DOHH2 (cell line): Measurements from ENCODE around the gene CCNI2.

Source experiments
- H3F3A ChIP-seq: fragments of 200-600 bp; sonication (generic), shearing (Covaris generic); 2 replicates; pipeline ENCODE4 v1.6.0; 2016; ENCODE audit warnings: antibody characterized with exemption, mild to moderate bottlenecking; ENCODE audit not compliant: control insufficient read depth, insufficient read depth
- H3K27ac ChIP-seq: fragments of 200-600 bp; sonication (generic); 2 replicates; pipeline ENCODE4 v1.5.1; 2014; ENCODE audit warnings: low read depth, mild to moderate bottlenecking, low read length, moderate library complexity
- H3K27me3 ChIP-seq: fragments of 200-600 bp; sonication (generic); 2 replicates; pipeline ENCODE4 v1.6.1; 2014; ENCODE audit warnings: mild to moderate bottlenecking, low read length, mixed read lengths; ENCODE audit not compliant: control insufficient read depth
- H3K36me3 ChIP-seq: fragments of 200-600 bp; sonication (generic); 2 replicates; pipeline ENCODE4 v1.6.1; 2014; ENCODE audit warnings: mild to moderate bottlenecking, low read length, moderate library complexity, mixed read lengths; ENCODE audit not compliant: control insufficient read depth
- H3K4me1 ChIP-seq: fragments of 200-600 bp; sonication (generic); 2 replicates; pipeline ENCODE4 v1.6.1; 2014; ENCODE audit warnings: mild to moderate bottlenecking, low read length, mixed read lengths; ENCODE audit not compliant: control insufficient read depth
- H3K4me2 ChIP-seq: fragments of 200-600 bp; sonication (generic); 2 replicates; pipeline ENCODE4 v1.6.0; 2014; ENCODE audit warnings: mild to moderate bottlenecking, low read length, moderate library complexity
- H3K4me3 ChIP-seq: fragments of 200-600 bp; sonication (generic); 2 replicates; pipeline ENCODE4 v1.5.1; 2014; ENCODE audit warnings: mild to moderate bottlenecking, low read length, mixed read lengths
- H3K79me2 ChIP-seq: fragments of 200-600 bp; sonication (generic); 2 replicates; pipeline ENCODE4 v1.6.1; 2014; ENCODE audit warnings: mild to moderate bottlenecking, low read length, mixed read lengths; ENCODE audit not compliant: control insufficient read depth
- H3K9me2 ChIP-seq: fragments of 200-600 bp; sonication (generic); replicated peaks from 2 replicates; pipeline ENCODE4 v1.6.1; 2014; ENCODE audit warnings: mild to moderate bottlenecking, low read length, mixed read lengths; ENCODE audit not compliant: control insufficient read depth
- H3K9me3 ChIP-seq: fragments of 200-600 bp; sonication (generic); 2 replicates; pipeline ENCODE4 v1.6.1; 2014; ENCODE audit warnings: antibody characterized with exemption, low read length, mixed read lengths; ENCODE audit not compliant: control insufficient read depth, insufficient read depth
- H4K20me1 ChIP-seq: fragments of 200-600 bp; sonication (generic); 2 replicates; pipeline ENCODE4 v1.6.0; 2014; ENCODE audit warnings: low read depth, mild to moderate bottlenecking, antibody characterized with exemption, low read length, moderate library complexity; ENCODE audit not compliant: control insufficient read depth, insufficient read depth
- EZH2phosphoT487 ChIP-seq: fragments of 200-600 bp; sonication (generic); IDR thresholded peaks from 2 replicates; pipeline ENCODE4 v1.6.1; 2017; ENCODE audit warnings: borderline replicate concordance, mild to moderate bottlenecking, antibody characterized with exemption, low read length, moderate library complexity, mixed read lengths
- TF ChIP-seq, protein P1 (sequence below): fragments of 200-600 bp; sonication (generic); IDR thresholded peaks from one replicate; pipeline ENCODE4 v1.5.1; 2014; ENCODE audit warnings: antibody characterized with exemption, mild to moderate bottlenecking, low read depth, low read length; ENCODE audit not compliant: poor library complexity, severe bottlenecking

The CCNI2 gene, protein sequence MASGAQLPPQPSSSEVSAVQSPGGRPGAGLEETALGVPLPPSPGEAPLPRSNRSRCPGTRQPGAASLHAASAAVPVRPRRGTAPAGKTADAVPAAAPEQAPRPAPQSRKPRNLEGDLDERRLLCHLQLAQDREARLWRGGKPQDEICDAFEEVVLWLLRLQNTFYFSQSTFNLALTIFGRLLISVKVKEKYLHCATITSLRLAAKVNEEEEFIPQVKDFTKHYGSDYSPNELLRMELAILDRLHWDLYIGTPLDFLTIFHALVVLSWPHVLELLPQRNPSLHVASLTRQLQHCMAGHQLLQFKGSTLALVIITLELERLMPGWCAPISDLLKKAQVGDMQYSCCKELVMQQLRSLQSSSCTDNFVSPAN

DNA sequence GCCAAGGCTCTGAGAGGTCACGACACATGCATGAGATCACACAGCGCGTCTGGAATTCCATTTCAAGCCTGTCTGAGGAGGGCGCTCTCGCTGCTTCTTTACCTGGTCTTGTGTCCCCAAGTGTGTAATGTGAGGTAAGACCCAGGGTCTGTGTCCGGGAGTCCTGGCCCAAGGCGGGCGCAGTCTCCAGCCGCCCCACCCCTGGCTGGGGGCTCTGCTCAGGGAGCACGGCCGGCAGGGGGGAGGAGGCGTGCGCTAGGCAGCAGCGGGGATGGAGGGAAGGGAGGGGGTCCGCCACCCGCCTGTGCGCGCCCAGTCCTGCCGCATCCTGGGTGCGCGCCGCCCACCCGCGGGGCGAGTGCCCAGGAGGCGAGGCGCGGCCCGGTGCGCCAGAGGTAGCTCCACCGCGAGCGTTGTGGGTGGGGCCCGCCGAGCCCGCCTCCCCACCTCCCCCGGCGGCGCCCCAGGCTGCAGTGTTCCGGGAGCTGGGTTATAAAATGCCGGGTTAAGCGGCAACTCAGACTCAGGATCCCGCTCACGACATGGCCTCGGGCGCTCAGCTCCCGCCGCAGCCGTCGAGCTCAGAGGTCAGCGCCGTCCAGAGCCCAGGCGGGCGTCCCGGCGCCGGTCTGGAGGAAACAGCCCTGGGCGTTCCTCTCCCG lies at the start of gene CCNI2:
Gene CCNI2 (plus strand): TSS at position 473 of the 662 bp plus-strand sequence. CDS start 70 bp downstream, at position 543.
- TF ChIP-seq EZH2phosphoT487: 0 out of 2 replicates have a peak, but pooled peaks have one; percentile 65
- TF ChIP-seq, protein P1, sequence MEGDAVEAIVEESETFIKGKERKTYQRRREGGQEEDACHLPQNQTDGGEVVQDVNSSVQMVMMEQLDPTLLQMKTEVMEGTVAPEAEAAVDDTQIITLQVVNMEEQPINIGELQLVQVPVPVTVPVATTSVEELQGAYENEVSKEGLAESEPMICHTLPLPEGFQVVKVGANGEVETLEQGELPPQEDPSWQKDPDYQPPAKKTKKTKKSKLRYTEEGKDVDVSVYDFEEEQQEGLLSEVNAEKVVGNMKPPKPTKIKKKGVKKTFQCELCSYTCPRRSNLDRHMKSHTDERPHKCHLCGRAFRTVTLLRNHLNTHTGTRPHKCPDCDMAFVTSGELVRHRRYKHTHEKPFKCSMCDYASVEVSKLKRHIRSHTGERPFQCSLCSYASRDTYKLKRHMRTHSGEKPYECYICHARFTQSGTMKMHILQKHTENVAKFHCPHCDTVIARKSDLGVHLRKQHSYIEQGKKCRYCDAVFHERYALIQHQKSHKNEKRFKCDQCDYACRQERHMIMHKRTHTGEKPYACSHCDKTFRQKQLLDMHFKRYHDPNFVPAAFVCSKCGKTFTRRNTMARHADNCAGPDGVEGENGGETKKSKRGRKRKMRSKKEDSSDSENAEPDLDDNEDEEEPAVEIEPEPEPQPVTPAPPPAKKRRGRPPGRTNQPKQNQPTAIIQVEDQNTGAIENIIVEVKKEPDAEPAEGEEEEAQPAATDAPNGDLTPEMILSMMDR: peak; percentile 72
- Histone ChIP-seq H3K27me3 (peaks cover 58% of the 10 kb centered on the region), H3K4me3 (peak within 1 kb of the TSS; percentile 79), H4K20me1 (no peaks in the 10 kb centered on the region), H3K79me2 (no peaks in the 10 kb centered on the region), H3K4me1 (peaks cover 10% of the 10 kb centered on the region), H3K36me3 (no peaks in the 10 kb centered on the region), H3K9me3 (no peaks in the 10 kb centered on the region), H3F3A (no peaks in the 10 kb centered on the region), H3K4me2 (peak within 1 kb of the TSS; percentile 88), H3K27ac (no peak within 1 kb of the TSS), H3K9me2 (no peaks in the 10 kb centered on the region)

DNA sequence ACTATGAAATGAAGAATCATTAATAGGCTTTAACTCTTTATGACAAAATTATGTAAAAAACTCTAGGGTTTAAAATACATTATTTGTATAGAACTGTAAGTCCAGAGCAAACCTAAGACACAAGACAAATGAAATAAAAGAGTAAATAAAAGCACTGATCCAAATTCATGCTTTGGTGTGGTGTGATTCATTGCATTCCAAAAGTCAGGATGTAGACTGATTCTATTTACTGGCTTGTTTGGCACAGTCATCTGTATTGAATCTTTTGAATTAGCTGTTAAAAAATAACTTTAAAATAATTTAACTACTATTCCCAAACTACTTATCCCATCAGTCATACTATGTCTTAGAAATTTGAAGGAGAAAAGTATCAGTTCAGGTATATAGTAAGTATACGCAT lies 42.4 kb upstream of the CCNI2 start:
- Histone ChIP-seq H3K36me3 (peaks cover 10% of the 10 kb centered on the region), H3K4me2 (no peak overlapping the region), H3F3A (no peaks in the 10 kb centered on the region), H3K27ac (no peak overlapping the region), H3K4me1 (no peaks in the 10 kb centered on the region), H3K27me3 (no peaks in the 10 kb centered on the region), H3K9me2 (no peaks in the 10 kb centered on the region), H4K20me1 (no peaks in the 10 kb centered on the region), H3K9me3 (no peaks in the 10 kb centered on the region), H3K4me3 (no peak overlapping the region), H3K79me2 (no peaks in the 10 kb centered on the region)
- TF ChIP-seq, protein P1: no peak
- TF ChIP-seq EZH2phosphoT487: no peak

DNA sequence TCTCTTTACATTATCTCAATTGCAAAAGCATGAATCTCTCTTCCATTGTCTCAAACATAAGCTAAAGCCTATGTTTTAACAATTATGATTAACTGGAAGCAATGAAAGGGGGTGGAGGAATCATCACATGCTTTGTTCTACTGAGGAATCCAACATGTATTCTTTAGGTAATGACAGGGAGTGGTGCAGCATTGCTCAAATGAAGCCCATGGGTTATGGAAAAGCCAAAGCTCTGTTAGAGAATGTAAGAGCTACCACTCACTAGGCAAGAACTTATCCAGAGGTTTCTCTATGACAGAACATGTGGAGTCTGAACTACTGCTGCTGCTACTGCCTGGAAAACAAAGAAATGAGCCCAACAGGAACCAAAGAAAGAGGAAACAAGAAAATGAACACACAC lies 38.6 kb upstream of the CCNI2 start:
- H3K27me3 ChIP-seq: no peaks in the 10 kb centered on the region
- no peaks in the 10 kb centered on the region for H3K9me2 ChIP-seq
- no peaks in the 10 kb centered on the region for H3K36me3 ChIP-seq
- no peak overlapping the region for H3K4me2 ChIP-seq
- no peaks in the 10 kb centered on the region for H4K20me1 ChIP-seq
- H3K4me1 ChIP-seq: no peaks in the 10 kb centered on the region
- H3K4me3 ChIP-seq: no peak overlapping the region
- no peaks in the 10 kb centered on the region for H3K9me3 ChIP-seq
- H3K79me2 ChIP-seq: no peaks in the 10 kb centered on the region
- no peak overlapping the region for H3K27ac ChIP-seq
- TF ChIP-seq, protein P1: no peak
- no peak for TF ChIP-seq EZH2phosphoT487
- H3F3A ChIP-seq: no peaks in the 10 kb centered on the region
